Tibial nerve (tissue), 3 donors: ENCODE measurements around the gene COPG2.

Source experiments
- CTCF ChIP-seq, 5 experiments: fragments of 200-600 bp in 3 of 5; fragments of 450-650 bp in 2 of 5; sonication (generic) in 3 of 5; IDR thresholded peaks; one replicate each; pipeline ENCODE4 v1.5.1; 2016 to 2019; ENCODE audit warnings: antibody characterized with exemption in 5 of 5, mild to moderate bottlenecking in 3 of 5, moderate library complexity in 2 of 5
- POLR2A ChIP-seq, 2 donors: fragments of 450-650 bp; IDR thresholded peaks; one replicate each; pipeline ENCODE4 v1.6.1; 2017; ENCODE audit warnings: antibody characterized with exemption in 2 of 2, mild to moderate bottlenecking in 2 of 2, moderate library complexity in 2 of 2

GRCh38 chr7:130683026-130683425 is 14.5 kb upstream of the COPG2 start:
- TF ChIP-seq CTCF (IDR thresholded peaks at IDR 0.05) (no peak), POLR2A (IDR thresholded peaks at IDR 0.05) (no peak)
